Measurements from ENCODE around the gene TP53BP2. TPM values are rescaled to one million over a fixed set of nuclear protein-coding genes. Genes with fewer than 3 reads are reported as not detected.
"Not testable (repeated sequence)": the region's sequence is repeated elsewhere in the genome, so short reads cannot be mapped to it uniquely, and the experiment has no call there.

TP53BP2 gene
- total RNA-seq, 1 donor from 2014 or later, result 63.8 TPM

DNA sequence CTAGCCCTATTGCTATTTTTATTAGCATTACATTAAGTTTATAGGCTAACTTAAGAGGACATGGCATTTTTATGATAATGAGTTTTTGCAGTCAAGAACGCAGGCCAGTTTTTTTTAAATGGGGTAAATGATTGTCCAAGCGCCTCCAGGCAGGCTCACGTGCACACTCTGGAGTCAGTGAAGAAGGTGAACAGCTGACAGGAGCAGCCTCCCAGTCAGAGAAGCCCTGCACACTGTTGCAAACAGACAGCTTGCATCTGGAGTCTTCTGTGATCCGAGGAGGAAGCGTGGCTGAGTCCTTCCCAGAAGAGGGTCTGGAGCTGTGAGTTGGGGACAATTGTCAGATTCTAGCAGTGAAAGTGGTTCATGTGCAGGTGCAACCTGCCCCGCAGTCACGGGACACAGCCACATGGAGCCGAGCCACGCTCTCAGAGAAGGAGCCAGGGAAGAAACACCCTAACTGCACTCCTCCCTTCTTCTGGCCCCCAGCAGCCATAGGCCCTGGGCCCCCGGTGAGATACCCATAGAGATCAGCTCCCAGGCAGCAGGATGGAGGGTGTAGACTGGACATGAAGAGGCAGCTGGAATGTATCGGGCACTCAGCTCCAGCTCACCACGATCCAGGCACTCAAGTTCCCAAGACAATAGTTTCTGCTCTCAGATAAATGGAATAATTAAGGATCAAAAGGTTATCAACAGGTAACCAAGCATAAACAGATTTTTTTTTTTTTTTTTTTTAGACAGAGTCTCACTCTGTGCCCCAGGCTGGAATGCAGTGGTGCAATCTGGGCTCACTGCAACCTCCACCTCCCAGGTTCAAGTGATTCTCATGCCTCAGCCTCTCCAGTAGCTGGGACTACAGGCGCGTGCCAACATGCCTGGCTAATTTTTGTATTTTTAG lies 107.0 kb downstream of the TP53BP2 start:
- H3K27ac Mint-ChIP-seq, result peak overlapping the region; percentile 96
- peaks cover 48% of the 10 kb centered on the region for H3K4me1 Mint-ChIP-seq
- H3K9me3 Mint-ChIP-seq, result no peaks in the 10 kb centered on the region
- H3K27me3 Mint-ChIP-seq (ENCODE audit: low read depth), result no peaks in the 10 kb centered on the region
- H3K4me3 Mint-ChIP-seq, result no peak overlapping the region
- TF ChIP-seq, protein P1, sequence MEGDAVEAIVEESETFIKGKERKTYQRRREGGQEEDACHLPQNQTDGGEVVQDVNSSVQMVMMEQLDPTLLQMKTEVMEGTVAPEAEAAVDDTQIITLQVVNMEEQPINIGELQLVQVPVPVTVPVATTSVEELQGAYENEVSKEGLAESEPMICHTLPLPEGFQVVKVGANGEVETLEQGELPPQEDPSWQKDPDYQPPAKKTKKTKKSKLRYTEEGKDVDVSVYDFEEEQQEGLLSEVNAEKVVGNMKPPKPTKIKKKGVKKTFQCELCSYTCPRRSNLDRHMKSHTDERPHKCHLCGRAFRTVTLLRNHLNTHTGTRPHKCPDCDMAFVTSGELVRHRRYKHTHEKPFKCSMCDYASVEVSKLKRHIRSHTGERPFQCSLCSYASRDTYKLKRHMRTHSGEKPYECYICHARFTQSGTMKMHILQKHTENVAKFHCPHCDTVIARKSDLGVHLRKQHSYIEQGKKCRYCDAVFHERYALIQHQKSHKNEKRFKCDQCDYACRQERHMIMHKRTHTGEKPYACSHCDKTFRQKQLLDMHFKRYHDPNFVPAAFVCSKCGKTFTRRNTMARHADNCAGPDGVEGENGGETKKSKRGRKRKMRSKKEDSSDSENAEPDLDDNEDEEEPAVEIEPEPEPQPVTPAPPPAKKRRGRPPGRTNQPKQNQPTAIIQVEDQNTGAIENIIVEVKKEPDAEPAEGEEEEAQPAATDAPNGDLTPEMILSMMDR (IDR thresholded peaks at IDR 0.05; ENCODE audit: unreplicated experiment), result no peak
- H3K36me3 Mint-ChIP-seq, result peaks cover 13% of the 10 kb centered on the region
- no peak for DNase-seq (ENCODE audit: low spot score in 2 of 2, unreplicated experiment in 2 of 2)

DNA sequence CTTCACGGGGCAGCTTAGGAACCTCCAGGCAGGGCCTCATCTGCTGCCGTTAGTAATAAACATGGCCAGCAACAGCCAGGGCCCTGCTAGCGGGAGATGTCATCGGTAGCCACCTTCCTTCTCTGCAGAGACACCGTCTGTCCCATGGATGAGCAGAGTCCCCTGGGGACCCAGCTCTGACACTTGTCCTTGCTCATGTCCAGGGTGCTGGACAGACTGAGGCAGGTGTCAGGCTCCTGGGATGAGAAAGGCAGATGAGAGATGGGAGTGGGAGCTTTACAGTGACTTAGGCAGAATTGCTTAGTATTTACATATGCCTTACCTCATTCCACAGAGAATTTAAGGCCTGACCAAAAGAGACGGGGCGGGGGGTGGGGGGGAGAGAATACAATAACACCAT lies 108.4 kb downstream of the TP53BP2 start:
- Mint-ChIP-seq H3K9me3 (no peaks in the 10 kb centered on the region), H3K27me3 (ENCODE audit: low read depth) (no peaks in the 10 kb centered on the region), H3K27ac (peak overlapping the region; percentile 87), H3K4me3 (no peak overlapping the region), H3K4me1 (peaks cover 62% of the 10 kb centered on the region), H3K36me3 (peaks cover 5% of the 10 kb centered on the region)
- TF ChIP-seq, protein P1 (IDR thresholded peaks at IDR 0.05; ENCODE audit: unreplicated experiment), result no peak
- DNase-seq (ENCODE audit: low spot score in 2 of 2, unreplicated experiment in 2 of 2), result no peak

DNA sequence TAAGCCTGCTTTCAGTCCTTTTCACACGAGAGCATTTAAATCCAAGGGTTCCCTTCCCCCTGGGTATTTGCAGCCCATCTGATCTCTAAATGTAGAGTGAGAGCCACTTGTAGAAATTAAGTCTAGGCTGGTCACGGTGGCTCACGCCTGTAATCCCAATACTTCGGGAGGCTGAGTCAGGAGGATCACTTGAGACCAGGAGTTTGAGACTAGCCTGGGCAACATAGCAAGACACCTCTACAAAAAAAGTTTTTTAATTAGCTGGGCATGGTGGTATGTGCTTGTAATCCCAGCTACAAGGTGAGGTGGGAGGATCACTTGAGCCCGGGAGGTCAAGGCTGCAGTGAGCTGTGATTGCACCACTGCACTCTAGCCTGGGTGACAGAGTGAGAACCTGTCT lies 109.1 kb downstream of the TP53BP2 start:
- H3K4me3 Mint-ChIP-seq; DNase-seq (ENCODE audit: low spot score in 2 of 2, unreplicated experiment in 2 of 2); H3K9me3 Mint-ChIP-seq; H3K27me3 Mint-ChIP-seq (ENCODE audit: low read depth); H3K36me3 Mint-ChIP-seq: not testable (repeated sequence)
- peaks cover 67% of the 10 kb centered on the region for H3K4me1 Mint-ChIP-seq
- peak overlapping the region; percentile 50 for H3K27ac Mint-ChIP-seq

DNA sequence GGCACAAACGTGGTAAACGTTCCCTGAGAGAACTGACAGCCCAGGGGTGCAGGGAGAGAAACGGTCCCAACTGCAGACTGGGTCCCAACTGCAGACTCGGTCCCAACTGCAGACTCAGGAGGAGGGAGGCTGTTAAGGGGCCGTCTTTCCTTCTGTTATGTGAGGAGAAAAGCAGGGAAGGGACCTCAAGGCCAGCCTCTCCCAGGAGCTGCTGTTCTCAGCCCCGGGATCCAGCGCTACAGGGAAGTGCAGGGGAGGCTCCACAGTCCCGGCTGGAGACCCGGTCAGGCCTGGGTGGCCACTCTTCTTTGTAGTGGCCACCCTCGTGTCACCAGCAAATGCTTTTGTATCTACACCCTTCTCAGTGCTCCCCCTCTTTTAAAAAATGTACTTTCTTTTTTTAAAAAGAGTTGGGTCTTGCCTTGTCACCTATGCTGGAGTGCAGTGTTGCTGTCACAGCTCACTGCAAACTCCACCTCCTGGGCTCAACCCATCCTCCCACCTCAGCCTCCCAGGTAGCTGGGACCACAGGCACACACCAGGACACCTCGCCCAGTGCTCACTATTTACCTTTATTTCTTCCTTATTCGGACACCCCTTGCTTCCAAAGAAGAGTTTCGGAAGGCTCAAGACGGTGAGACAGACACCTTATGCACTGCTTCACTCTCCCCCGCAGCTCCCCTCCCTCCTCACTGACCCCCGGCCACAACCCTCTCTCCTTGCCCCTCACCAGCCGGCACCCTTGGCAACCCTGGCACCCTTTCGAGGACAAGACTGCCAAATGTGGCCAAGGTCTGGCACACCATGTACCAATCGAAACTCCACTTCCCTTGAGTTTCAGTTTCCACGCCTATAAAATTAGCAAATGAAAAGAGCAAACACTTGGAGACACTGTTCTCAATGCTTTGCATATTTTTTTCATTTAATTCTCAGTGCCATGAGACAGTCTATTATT lies 111.6 kb downstream of the TP53BP2 start:
- Mint-ChIP-seq H3K4me3 (no peak overlapping the region), H3K27ac (peak overlapping the region; percentile 98), H3K9me3 (no peaks in the 10 kb centered on the region), H3K27me3 (ENCODE audit: low read depth) (no peaks in the 10 kb centered on the region), H3K4me1 (peaks cover 72% of the 10 kb centered on the region), H3K36me3 (peaks cover 5% of the 10 kb centered on the region)
- TF ChIP-seq, protein P1 (IDR thresholded peaks at IDR 0.05; ENCODE audit: unreplicated experiment), result no peak
- no peak for DNase-seq (ENCODE audit: low spot score in 2 of 2, unreplicated experiment in 2 of 2)

DNA sequence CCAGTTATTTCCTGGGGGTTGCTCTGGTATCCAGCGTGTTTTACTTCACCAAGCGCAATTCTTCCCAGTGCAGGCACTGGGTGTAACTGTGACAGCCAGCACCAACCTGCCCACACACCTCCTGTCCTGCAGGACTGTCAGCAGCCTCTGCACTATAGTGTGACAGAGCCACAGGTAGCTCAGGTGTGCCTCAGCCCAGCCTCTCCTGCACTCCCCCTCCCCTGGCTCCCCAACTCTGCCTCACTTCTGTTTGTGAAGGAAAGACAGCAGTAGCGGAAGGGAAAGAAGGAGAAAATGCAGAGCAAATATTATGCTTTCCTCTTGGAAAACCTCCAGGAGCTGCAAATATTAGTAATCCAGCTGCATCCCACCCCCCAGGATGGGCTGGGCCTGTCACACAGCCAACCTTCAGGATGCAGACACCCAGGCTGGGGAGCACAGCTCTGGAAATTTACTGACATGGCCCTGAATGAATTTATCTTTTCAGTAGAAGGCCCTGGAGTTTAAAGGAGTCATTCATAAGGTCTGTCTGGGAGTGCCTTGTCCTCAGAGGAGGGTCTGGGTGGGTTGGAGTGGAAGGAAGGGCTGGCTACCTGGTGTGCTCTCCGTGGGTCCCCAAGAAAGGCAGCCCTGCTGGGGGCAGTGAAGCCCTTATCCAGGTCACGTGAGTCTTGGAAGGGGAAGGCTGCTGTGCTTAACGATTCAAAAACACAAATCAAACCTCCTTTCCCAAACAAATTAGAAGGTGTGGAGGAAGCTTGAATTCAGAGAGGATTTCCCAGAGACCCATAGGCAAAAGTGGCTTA lies 112.6 kb downstream of the TP53BP2 start:
- H3K4me3 Mint-ChIP-seq, result peak overlapping the region; percentile 10
- H3K27me3 Mint-ChIP-seq (ENCODE audit: low read depth), result no peaks in the 10 kb centered on the region
- H3K36me3 Mint-ChIP-seq, result peaks cover 2% of the 10 kb centered on the region
- peaks cover 69% of the 10 kb centered on the region for H3K4me1 Mint-ChIP-seq
- TF ChIP-seq, protein P1 (IDR thresholded peaks at IDR 0.05; ENCODE audit: unreplicated experiment), result no peak
- H3K9me3 Mint-ChIP-seq, result no peaks in the 10 kb centered on the region
- H3K27ac Mint-ChIP-seq, result peak overlapping the region; percentile 98
- no peak for DNase-seq (ENCODE audit: low spot score in 2 of 2, unreplicated experiment in 2 of 2)

All from mesothelial cell of epicardium (in vitro differentiated cells).